SK-N-SH (cell line): ENCODE data around the gene PDE4D. TPM values are rescaled to one million over a fixed set of nuclear protein-coding genes. Genes with fewer than 3 reads are reported as not detected.

ENCODE experiments used
- CTCF ChIA-PET: fragments of 300-600, 350-600 bp; formaldehyde crosslinking; extraction: SDS; loops from one replicate; lab custom pipeline; 2021; lab: Yijun Ruan, JAX
- POLR2A ChIA-PET: fragments of 350-600 bp; sonication (Branson Sonifier 250); formaldehyde crosslinking; extraction: SDS; loops from one replicate; lab custom pipeline; 2020; ENCODE audit warnings: antibody characterized with exemption, inconsistent platforms; lab: Yijun Ruan, JAX
- DNase-seq: peaks from one replicate; pipeline ENCODE4 v3.0.0; 2012
- H2AFZ ChIP-seq: fragments of 200-600 bp; sonication (generic); 2 replicates; pipeline ENCODE4 v1.8.1; 2016; ENCODE audit warnings: antibody characterized with exemption, mild to moderate bottlenecking, low read depth
- H3F3A ChIP-seq: fragments of 200-600 bp; sonication (generic); replicated peaks from 2 replicates; pipeline ENCODE3; 2016; ENCODE audit warnings: antibody characterized with exemption, mild to moderate bottlenecking; ENCODE audit not compliant: insufficient read depth
- H3K27ac ChIP-seq, 2 experiments: fragments of 200-500 bp in 1 of 2; fragments of 200-600 bp in 1 of 2; sonication (Bioruptor generic) in 1 of 2; sonication (generic), shearing (Covaris generic) in 1 of 2; 2 replicates each; pipeline versions ENCODE4 v1.5.1 to v1.6.1; 2014 to 2016; ENCODE audit warnings: low read depth in 2 of 2, inconsistent platforms in 1 of 2, low read length in 1 of 2, mild to moderate bottlenecking in 1 of 2, mixed read lengths in 1 of 2
- H3K27me3 ChIP-seq: fragments of 200-600 bp; sonication (generic), shearing (Covaris generic); 2 replicates; pipeline ENCODE4 v1.6.1; 2016; ENCODE audit warnings: mixed run types; ENCODE audit not compliant: insufficient read depth
- H3K36me3 ChIP-seq, 2 experiments: fragments of 200-500 bp in 1 of 2; fragments of 200-600 bp in 1 of 2; sonication (Bioruptor generic) in 1 of 2; sonication (generic) in 1 of 2; replicated peaks in 1 of 2; 2 replicates each; pipeline versions ENCODE3 to v1.5.1; 2014 to 2016; ENCODE audit warnings: low read length in 1 of 2, mild to moderate bottlenecking in 1 of 2; ENCODE audit not compliant: insufficient read depth in 2 of 2, control insufficient read depth in 1 of 2
- H3K4me1 ChIP-seq, 2 experiments: fragments of 200-500 bp in 1 of 2; fragments of 200-600 bp in 1 of 2; sonication (Bioruptor generic) in 1 of 2; sonication (generic), shearing (Covaris generic) in 1 of 2; 2 replicates each; pipeline versions ENCODE4 v1.5.1 to v1.6.1; 2014 to 2016; ENCODE audit warnings: low read depth in 1 of 2, low read length in 1 of 2, mixed run types in 1 of 2; ENCODE audit not compliant: insufficient read depth in 2 of 2, control insufficient read depth in 1 of 2
- H3K4me2 ChIP-seq: fragments of 200-600 bp; sonication (generic), shearing (Covaris generic); 2 replicates; pipeline ENCODE4 v1.6.1; 2017; ENCODE audit warnings: mixed run types
- H3K4me3 ChIP-seq, 2 experiments: fragments of 200-500 bp in 1 of 2; fragments of 200-600 bp in 1 of 2; sonication (Bioruptor generic) in 1 of 2; sonication (generic), shearing (Covaris generic) in 1 of 2; 2 replicates each; pipeline versions ENCODE4 v1.5.1 to v1.8.1; 2014 to 2016; ENCODE audit warnings: low read depth in 2 of 2, inconsistent platforms in 1 of 2, low read length in 1 of 2, mild to moderate bottlenecking in 1 of 2, mixed read lengths in 1 of 2, moderate library complexity in 1 of 2
- H3K79me2 ChIP-seq: fragments of 200-600 bp; sonication (generic); 2 replicates; pipeline ENCODE4 v1.8.1; 2017; ENCODE audit warnings: mild to moderate bottlenecking; ENCODE audit not compliant: insufficient read depth
- H3K9ac ChIP-seq: fragments of 200-600 bp; sonication (generic); 2 replicates; pipeline ENCODE4 v1.6.1; 2017; ENCODE audit warnings: mixed run types
- H3K9me2 ChIP-seq: fragments of 200-600 bp; sonication (generic); 2 replicates; pipeline ENCODE4 v1.6.1; 2017; ENCODE audit warnings: mixed run types
- H3K9me3 ChIP-seq: fragments of 200-600 bp; sonication (generic); 2 replicates; pipeline ENCODE4 v1.6.1; 2017; ENCODE audit warnings: mixed run types, mild to moderate bottlenecking, moderate library complexity
- H4K20me1 ChIP-seq: fragments of 200-600 bp; sonication (generic); 2 replicates; pipeline ENCODE4 v1.6.1; 2017; ENCODE audit warnings: mild to moderate bottlenecking, mixed run types; ENCODE audit not compliant: insufficient read depth
- CHD2 ChIP-seq: fragments of 150-350 bp; IDR thresholded peaks from 2 replicates; pipeline ENCODE4 v1.6.1; 2018; ENCODE audit warnings: low read length; ENCODE audit not compliant: partially characterized antibody
- ELF1 ChIP-seq: IDR thresholded peaks from 2 replicates; pipeline ENCODE4 v1.4.0; 2012
- EP300 ChIP-seq, 2 experiments: IDR thresholded peaks; 2 replicates each; pipeline versions ENCODE4 v1.4.0 to v1.6.1; 2012; ENCODE audit warnings: borderline replicate concordance in 1 of 2, low read depth in 1 of 2, low read length in 1 of 2
- EZH2phosphoT487 ChIP-seq: fragments of 200-600 bp; sonication (generic); IDR thresholded peaks from 2 replicates; pipeline ENCODE4 v1.6.1; 2017; ENCODE audit warnings: low read depth, mixed run types, mild to moderate bottlenecking, antibody characterized with exemption, moderate library complexity, borderline replicate concordance
- FOSL2 ChIP-seq: IDR thresholded peaks from 2 replicates; pipeline ENCODE4 v1.4.0; 2012; ENCODE audit warnings: low read depth, mild to moderate bottlenecking, moderate library complexity, borderline replicate concordance
- FOXJ3 ChIP-seq: sonication (generic); formaldehyde crosslinking; IDR thresholded peaks from 2 replicates; pipeline ENCODE4 v1.5.1; 2020; ENCODE audit warnings: mild to moderate bottlenecking, missing genetic modification reagents
- FOXM1 ChIP-seq: IDR thresholded peaks from 2 replicates; pipeline ENCODE4 v1.4.0; 2012; ENCODE audit warnings: low read depth, mild to moderate bottlenecking
- JUND ChIP-seq: IDR thresholded peaks from 2 replicates; pipeline ENCODE4 v1.4.0; 2012
- NFIC ChIP-seq: IDR thresholded peaks from 2 replicates; pipeline ENCODE4 v1.4.0; 2012; ENCODE audit warnings: borderline replicate concordance
- PBX3 ChIP-seq: IDR thresholded peaks from 2 replicates; pipeline ENCODE4; 2012
- RAD21 ChIP-seq: IDR thresholded peaks from 2 replicates; pipeline ENCODE4 v1.6.1; 2012; ENCODE audit warnings: mild to moderate bottlenecking, low read length
- REST ChIP-seq: IDR thresholded peaks from 2 replicates; pipeline ENCODE4 v1.6.1; 2012; ENCODE audit warnings: mild to moderate bottlenecking, low read depth, low read length, moderate library complexity
- SIN3A ChIP-seq: IDR thresholded peaks from 2 replicates; pipeline ENCODE4 v1.6.1; 2012; ENCODE audit warnings: low read depth, mild to moderate bottlenecking, low read length, moderate library complexity, borderline replicate concordance
- SMC3 ChIP-seq: IDR thresholded peaks from 2 replicates; pipeline ENCODE4 v1.6.1; 2012; ENCODE audit warnings: low read depth, low read length, improper control_type of control experiment
- TCF12 ChIP-seq: IDR thresholded peaks from 2 replicates; pipeline ENCODE4 v1.4.0; 2012
- YY1 ChIP-seq: IDR thresholded peaks from 2 replicates; pipeline ENCODE4 v1.4.0; 2012; ENCODE audit warnings: low read depth, mild to moderate bottlenecking
- WGBS: methylation state at CpG from one replicate; pipeline ENCODE4 v1.1.6; 2017; ENCODE audit warnings: low lambda C conversion rate; 5-methylcytosine and 5-hydroxymethylcytosine counted together
- polyA plus RNA-seq, 3 experiments: library from polyadenylated mRNA; depleted of rRNA; stranded (reverse); fragments of >200 nt; gene quantifications; 2 replicates each; pipeline ENCODE4 v1.2.3, GENCODE V29; 2012

PDE4D gene
- polyA plus RNA-seq, 1 of the 3 experiments (the other 2 are of a cell fraction): 2.4 TPM

- Histone ChIP-seq H3K9me2 (no peaks in the 10 kb centered on the region), H3K9ac (no peak overlapping the region), H2AFZ (no peak overlapping the region), H3K4me3 (no peak overlapping the region), H3F3A (peaks cover 4% of the 10 kb centered on the region), H3K27me3 (no peaks in the 10 kb centered on the region), H3K79me2 (no peaks in the 10 kb centered on the region), H3K36me3 (no peaks in the 10 kb centered on the region), H3K9me3 (no peaks in the 10 kb centered on the region), H3K4me2 (peak overlapping the region; percentile 41; the same call in 1 of the 2 replicates), H3K4me1 (peaks cover 13 to 20% of the 10 kb centered on the region in 2 experiments; a peak in 3 of 4 replicates), H3K27ac (peak overlapping the region in 1 of 2 experiments; percentile 31; a peak in 2 of 4 replicates), H4K20me1 (no peaks in the 10 kb centered on the region)
- TF ChIP-seq RAD21 (no peak), SMC3 (no peak), CHD2 (no peak), EP300 (IDR thresholded peaks at IDR 0.05; ENCODE audit: borderline replicate concordance in 1 of 2, low read depth in 1 of 2, low read length in 1 of 2) (no peak), PBX3 (peak; percentile 59), REST (peak; percentile 24; the same call in 1 of the 2 replicates), FOXJ3 (CRISPR knock-in tag) (no peak), JUND (peak; percentile 45), ELF1 (no peak), YY1 (no peak), NFIC (peak; percentile 41), EZH2phosphoT487 (no peak), FOSL2 (peak; percentile 61; the same call in 1 of the 2 replicates), FOXM1 (no peak), SIN3A (no peak), TCF12 (peak; percentile 74)
- no peak for DNase-seq
- ChIA-PET CTCF (interaction anchor here (0.7 to 1.5 kb wide), 4 partner anchors 8 to 605 kb away, joined by 3 to 4 read pairs (median 3); no protein-coding TSS in a partner anchor), POLR2A (no interaction called here)
- WGBS: 14% methylated on average over 6 of the region's 6 CpGs
These were observed 100.4 kb downstream of the PDE4D start for GRCh38 chr5:59792983-59793585.
